ENCODE results near the gene ACADS. TPM values are rescaled to one million over a fixed set of nuclear protein-coding genes. Genes with fewer than 3 reads are reported as not detected.

The ACADS gene
- total RNA-seq, 6 donors from 2014 or later = 24.1 to 43.1 (median 32.9) TPM

DNA sequence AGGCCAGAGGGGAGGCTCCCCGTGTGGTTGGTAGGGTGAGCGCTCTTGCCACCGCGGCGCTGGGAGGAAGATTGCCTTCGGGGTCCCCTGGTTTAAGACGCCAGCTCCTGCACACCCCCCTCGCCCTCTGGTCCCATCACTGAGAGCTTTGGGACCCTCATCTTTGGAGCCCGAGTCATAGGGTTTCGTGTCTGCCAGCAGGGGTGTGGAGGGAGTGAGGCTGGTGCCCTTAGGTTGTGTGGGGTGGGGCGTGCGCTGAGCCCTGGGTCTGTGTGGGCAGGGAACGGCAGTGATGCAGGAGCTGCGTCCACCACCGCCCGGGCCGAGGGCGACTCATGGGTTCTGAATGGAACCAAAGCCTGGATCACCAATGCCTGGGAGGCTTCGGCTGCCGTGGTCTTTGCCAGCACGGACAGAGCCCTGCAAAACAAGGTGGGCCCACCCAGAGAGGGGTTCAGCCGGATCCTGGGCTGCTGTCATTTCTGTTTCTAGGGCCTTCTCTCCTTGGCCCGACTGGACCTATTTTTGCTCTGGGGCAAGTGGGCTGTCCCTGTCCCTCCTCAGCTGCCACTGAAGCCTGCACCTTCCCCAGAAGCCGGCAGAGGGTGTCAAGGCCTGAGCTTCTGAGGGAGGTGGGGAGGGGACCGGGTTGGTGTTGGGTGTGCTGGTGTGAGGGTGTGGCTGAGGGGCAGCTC is 12.1 kb downstream of the ACADS start:
- DNase-seq = peak in 1 of 2 donors; percentile 73
- no peak overlapping the region for H3K4me3 ChIP-seq
- H3K9me3 ChIP-seq = no peaks in the 10 kb centered on the region
- H3K36me3 ChIP-seq = peaks cover 0 to 38% (median 21%) of the 10 kb centered on the region in 4 donors
- TF ChIP-seq POLR2AphosphoS5 (IDR thresholded peaks at IDR 0.05) (no peak), EP300 (IDR thresholded peaks at IDR 0.05) (no peak), POLR2A (IDR thresholded peaks at IDR 0.05) (no peak)
- TF ChIP-seq, protein P1, sequence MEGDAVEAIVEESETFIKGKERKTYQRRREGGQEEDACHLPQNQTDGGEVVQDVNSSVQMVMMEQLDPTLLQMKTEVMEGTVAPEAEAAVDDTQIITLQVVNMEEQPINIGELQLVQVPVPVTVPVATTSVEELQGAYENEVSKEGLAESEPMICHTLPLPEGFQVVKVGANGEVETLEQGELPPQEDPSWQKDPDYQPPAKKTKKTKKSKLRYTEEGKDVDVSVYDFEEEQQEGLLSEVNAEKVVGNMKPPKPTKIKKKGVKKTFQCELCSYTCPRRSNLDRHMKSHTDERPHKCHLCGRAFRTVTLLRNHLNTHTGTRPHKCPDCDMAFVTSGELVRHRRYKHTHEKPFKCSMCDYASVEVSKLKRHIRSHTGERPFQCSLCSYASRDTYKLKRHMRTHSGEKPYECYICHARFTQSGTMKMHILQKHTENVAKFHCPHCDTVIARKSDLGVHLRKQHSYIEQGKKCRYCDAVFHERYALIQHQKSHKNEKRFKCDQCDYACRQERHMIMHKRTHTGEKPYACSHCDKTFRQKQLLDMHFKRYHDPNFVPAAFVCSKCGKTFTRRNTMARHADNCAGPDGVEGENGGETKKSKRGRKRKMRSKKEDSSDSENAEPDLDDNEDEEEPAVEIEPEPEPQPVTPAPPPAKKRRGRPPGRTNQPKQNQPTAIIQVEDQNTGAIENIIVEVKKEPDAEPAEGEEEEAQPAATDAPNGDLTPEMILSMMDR (IDR thresholded peaks at IDR 0.05) = no peak
- no peak for ATAC-seq (ENCODE audit: low FRiP score in 2 of 2)
- no peaks in the 10 kb centered on the region for H3K4me1 ChIP-seq
- no peaks in the 10 kb centered on the region for H3K27me3 ChIP-seq
- H3K27ac ChIP-seq = no peak overlapping the region
- WGBS, 2 donors = 87 to 95% methylated on average over 9 to 24 of the region's 25 CpGs

DNA sequence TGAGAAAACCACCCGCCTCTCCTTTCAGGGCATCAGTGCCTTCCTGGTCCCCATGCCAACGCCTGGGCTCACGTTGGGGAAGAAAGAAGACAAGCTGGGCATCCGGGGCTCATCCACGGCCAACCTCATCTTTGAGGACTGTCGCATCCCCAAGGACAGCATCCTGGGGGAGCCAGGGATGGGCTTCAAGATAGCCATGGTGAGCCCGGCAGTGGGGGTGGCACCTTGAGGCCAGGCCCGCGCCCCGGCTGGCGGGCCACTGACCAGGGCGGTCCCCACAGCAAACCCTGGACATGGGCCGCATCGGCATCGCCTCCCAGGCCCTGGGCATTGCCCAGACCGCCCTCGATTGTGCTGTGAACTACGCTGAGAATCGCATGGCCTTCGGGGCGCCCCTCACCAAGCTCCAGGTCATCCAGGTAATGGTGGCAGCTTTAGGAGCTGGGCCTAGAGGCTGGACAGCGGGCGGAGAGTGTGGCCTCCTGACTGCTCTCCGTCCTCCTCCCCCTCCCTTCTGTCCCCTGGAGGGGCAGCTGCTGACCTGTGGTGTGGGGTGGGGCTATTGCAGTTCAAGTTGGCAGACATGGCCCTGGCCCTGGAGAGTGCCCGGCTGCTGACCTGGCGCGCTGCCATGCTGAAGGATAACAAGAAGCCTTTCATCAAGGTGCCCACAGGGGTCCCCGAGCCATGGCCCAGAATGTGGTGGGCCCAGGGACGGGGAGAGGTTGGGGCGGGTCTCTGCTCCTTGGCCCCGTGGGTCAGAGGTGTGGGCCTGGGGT is 12.8 kb downstream of the ACADS start:
- Histone ChIP-seq H3K4me1 (no peaks in the 10 kb centered on the region), H3K27ac (no peak overlapping the region), H3K4me3 (no peak overlapping the region), H3K27me3 (no peaks in the 10 kb centered on the region), H3K36me3 (peaks cover 0 to 38% (median 21%) of the 10 kb centered on the region in 4 donors), H3K9me3 (no peaks in the 10 kb centered on the region)
- DNase-seq (peak in 1 of 2 donors; percentile 61), ATAC-seq (ENCODE audit: low FRiP score in 2 of 2) (no peak)
- 96 to 98% methylated on average over 5 to 31 of the region's 31 CpGs for whole genome bisulfite sequencing, 2 donors
- TF ChIP-seq EP300 (IDR thresholded peaks at IDR 0.05) = no peak
- no peak for TF ChIP-seq POLR2A (IDR thresholded peaks at IDR 0.05)
- TF ChIP-seq, protein P1 (IDR thresholded peaks at IDR 0.05) = no peak
- TF ChIP-seq POLR2AphosphoS5 (IDR thresholded peaks at IDR 0.05) = no peak

DNA sequence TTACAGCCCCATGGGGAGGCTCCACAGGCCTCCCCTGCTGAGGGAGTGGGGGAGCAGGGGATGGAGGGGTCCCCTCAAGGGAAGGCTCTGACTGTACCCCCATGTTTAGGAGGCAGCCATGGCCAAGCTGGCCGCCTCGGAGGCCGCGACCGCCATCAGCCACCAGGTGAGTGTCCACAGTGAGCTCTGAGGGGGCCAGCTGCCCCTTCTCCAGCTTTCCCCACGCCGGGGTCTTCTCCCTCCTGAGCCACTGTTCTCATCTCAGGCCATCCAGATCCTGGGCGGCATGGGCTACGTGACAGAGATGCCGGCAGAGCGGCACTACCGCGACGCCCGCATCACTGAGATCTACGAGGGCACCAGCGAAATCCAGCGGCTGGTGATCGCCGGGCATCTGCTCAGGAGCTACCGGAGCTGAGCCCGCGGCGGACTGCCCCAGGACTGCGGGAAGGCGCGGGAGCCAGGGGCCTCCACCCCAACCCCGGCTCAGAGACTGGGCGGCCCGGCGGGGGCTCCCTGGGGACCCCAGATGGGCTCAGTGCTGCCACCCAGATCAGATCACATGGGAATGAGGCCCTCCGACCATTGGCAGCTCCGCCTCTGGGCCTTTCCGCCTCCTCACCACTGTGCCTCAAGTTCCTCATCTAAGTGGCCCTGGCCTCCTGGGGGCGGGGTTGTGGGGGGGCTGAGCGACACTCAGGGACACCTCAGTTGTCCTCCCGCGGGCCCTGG is 13.6 kb downstream of the ACADS start:
- no peak for TF ChIP-seq EP300 (IDR thresholded peaks at IDR 0.05)
- TF ChIP-seq POLR2A (IDR thresholded peaks at IDR 0.05) = no peak
- no peaks in the 10 kb centered on the region for H3K9me3 ChIP-seq
- H3K27ac ChIP-seq = no peak overlapping the region
- H3K27me3 ChIP-seq = no peaks in the 10 kb centered on the region
- H3K4me1 ChIP-seq = no peaks in the 10 kb centered on the region
- 87 to 97% methylated on average over 7 to 27 of the region's 38 CpGs for WGBS, 2 donors
- H3K36me3 ChIP-seq = peaks cover 0 to 34% (median 19%) of the 10 kb centered on the region in 4 donors
- peak in 1 of 2 donors; percentile 81 for DNase-seq
- no peak for ATAC-seq (ENCODE audit: low FRiP score in 2 of 2)
- no peak overlapping the region for H3K4me3 ChIP-seq

DNA sequence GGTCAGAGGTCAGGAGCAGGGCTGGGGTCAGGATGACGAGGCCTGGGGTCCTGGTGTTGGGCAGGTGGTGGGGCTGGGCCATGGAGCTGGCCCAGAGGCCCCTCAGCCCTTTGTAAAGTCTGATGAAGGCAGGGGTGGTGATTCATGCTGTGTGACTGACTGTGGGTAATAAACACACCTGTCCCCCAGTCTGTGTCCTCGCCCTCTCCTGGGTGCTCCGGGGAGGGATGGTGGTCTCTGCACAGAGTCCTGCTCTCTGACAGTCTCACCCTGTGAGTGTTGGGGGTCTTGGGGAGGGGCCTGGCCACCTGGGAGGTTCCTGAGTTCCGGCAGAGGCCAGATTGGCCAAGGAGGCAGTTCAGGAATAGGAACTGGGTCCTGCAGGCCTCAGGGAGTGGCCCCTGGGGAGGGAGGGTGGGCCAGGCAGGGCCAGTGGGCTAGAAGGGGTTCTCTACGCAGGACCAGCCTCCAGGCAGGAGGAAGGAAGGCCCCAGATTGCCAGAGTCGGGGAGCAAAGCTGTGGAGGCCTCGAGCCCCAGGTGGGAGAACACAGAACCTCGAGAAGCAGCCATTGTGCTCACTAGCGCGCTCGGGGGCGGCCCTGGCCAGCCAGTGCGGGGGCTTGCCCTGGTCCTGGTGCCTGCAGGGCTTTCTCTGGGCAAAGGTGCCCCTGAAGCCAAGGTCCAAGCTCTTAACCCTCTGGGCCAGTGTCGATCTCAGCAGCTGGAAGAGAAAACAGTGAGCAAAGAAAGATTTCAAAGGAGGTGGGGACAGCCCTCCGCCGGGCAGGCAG is 14.4 kb downstream of the ACADS start:
- Histone ChIP-seq H3K4me3 (no peak overlapping the region), H3K36me3 (peaks cover 0 to 31% (median 19%) of the 10 kb centered on the region in 4 donors), H3K27ac (no peak overlapping the region), H3K9me3 (no peaks in the 10 kb centered on the region), H3K27me3 (no peaks in the 10 kb centered on the region), H3K4me1 (no peaks in the 10 kb centered on the region)
- no peak for TF ChIP-seq EP300 (IDR thresholded peaks at IDR 0.05)
- WGBS, 2 donors = 92 to 94% methylated on average over 14 to 15 of the region's 16 CpGs
- DNase-seq (peak in 1 of 2 donors; percentile 76), ATAC-seq (ENCODE audit: low FRiP score in 2 of 2) (no peak)

DNA sequence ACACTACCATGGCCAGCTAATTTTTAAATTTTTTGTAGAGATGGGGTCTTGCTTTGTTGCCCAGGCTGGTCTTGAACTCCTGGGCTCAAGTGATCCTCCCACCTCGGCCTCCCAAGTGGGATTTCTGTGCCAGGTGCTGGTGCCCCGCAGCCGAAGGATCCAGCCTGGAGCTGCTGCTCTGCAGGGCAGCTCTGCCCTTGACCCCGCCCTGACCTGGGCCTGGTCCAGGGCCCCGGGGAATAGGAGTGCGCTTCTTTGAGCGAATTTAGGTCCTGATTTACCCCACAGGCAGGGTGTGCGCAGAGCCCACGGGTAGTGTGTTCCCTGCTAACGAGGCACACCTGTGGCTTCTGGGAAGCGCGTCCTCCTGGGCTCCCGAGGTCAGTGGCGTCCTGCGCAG is 15.2 kb downstream of the ACADS start:
- no peak for DNase-seq
- Histone ChIP-seq H3K27ac (no peak overlapping the region), H3K4me3 (no peak overlapping the region), H3K4me1 (no peaks in the 10 kb centered on the region), H3K27me3 (no peaks in the 10 kb centered on the region), H3K36me3 (peaks cover 0 to 31% (median 19%) of the 10 kb centered on the region in 4 donors), H3K9me3 (no peaks in the 10 kb centered on the region)
- no peak for ATAC-seq (ENCODE audit: low FRiP score in 2 of 2)
- WGBS, 2 donors = 91 to 94% methylated on average over 9 to 15 of the region's 15 CpGs
- TF ChIP-seq EP300 (IDR thresholded peaks at IDR 0.05) = no peak
- TF ChIP-seq POLR2A (IDR thresholded peaks at IDR 0.05) = no peak
- no peak for TF ChIP-seq POLR2AphosphoS5 (IDR thresholded peaks at IDR 0.05)
- TF ChIP-seq, protein P1 (IDR thresholded peaks at IDR 0.05) = no peak

Measured in upper lobe of left lung (tissue), 6 donors.